UCSD-AML1 (cell line): Measurements from ENCODE around the gene HERC3.

Experiments
- DNase-seq: peaks from one replicate; lab custom pipeline; 2025; ENCODE audit not compliant: unreplicated experiment; lab: John Stamatoyannopoulos, UW

Gene HERC3

DNA sequence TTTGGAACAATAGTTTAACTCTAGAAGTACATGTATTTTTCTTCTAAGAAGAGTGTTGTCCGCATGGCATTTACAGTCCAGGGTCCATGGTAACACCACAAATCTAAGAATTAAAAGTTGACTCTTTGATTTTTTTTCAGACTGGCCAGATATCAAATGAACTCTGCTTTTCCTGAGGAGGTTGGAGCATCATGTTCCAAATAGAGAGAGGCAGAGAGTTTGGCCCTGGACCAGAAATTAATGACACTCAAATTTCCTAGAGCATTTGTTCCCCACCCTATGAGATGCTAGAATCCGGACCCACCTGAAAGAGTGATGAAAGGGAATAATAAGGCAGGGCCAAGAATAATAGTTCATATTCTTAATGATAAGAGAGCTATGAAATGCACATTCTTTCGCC lies 152.3 kb downstream of the HERC3 start:
- DNase-seq: no peak

DNA sequence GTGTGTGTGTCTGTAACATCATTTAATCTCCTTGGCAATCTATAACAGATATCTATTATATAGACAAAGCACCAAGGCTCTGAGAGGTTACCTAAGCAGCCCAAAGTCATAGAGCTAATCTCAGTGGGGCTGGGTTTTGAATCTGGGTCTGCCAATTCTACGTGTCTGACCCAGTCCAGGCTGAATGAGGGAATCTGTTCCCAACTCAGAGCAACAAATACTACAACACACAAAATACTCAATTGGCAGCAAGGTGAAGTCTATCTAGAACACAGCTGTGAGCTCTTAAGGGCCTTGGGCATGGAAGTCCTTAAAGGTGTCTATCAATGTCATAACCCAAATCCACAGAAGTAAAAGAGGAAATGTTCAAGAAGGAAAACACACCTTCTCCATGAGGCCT lies 152.9 kb downstream of the HERC3 start:
- no peak for DNase-seq

DNA sequence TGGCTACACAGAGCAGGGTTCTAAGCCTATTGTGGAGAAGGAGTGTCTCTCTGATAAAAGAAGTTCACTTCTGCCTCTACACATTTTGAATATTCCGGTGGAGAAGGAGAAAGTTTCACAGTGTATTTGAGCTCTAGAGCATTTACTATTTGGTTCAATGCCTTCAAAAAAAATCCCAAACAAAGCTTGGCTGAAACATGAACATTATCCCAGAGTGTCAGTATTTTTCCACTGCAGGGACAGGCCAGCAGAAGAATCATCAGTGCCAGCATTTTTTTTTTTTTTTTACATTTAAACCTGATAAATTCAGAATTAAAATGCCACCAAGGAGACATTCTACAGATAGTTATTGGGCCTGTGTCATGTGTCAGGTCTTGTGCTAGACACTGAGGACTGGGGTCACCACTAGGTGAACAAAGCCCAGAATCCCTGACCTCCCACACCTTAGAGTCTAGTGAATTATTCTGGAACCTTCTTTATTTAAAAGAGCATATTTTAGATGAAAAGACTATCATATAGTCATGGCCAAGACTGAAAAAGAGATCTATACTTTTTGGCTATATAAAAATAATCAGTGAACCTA lies 153.4 kb downstream of the HERC3 start:
- DNase-seq: no peak

DNA sequence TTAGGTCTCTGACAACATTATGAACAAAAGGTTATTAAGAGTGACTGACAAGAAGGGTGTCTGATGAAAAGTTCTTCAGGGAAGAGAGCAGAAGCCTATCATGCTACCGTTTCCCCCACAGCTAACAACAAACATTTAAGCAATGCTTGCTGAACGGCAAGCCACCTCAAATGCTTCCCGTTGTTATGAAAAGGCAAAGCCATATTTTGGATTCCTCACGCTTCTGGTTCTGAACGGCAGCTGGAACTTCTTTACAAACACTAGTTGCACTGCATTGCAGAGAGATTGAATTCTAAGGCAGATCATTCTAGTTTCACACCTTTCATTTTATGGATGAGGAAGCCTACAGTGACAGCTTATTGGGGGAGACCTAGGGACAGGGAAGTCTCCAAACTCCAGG lies 153.9 kb downstream of the HERC3 start:
- no peak for DNase-seq

DNA sequence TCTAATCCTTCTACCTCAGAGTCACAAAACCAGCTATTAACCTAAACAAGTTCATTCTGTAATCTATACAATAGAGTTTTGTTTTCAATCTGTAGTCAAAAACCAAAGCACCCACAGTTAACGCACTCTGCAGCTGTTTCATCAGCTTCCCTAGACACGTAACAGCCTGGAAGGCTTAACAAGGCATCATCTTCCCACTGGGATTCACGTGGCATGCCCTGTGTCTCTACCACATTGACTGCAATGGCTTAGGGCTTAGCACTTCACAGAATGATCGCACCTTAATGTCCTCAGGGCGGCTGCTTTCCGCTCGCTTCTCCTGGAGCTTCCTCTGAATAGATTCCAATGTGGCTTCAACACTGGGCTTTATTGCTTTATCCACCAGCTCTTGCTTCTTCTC lies 155.1 kb downstream of the HERC3 start:
- no peak for DNase-seq

DNA sequence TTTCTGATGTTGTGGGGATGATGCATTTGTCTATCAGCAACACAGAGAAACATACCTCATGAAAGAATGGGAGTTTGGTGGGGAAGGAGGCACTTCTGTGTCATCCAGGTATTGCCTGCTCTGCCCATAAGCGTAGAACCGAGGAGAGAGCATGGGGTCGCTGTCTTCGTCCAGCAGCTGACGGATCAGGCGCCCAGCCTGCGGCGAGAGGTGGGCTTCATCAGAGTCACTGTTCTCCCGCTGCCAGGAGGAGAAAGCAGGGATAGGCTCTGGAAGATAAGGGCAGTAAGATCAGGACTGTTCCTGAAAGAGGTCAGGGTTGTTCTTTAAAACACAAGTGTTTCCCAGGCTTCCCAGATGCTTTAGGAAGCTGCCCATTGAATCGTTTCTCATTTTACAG lies 158.1 kb downstream of the HERC3 start:
- DNase-seq: no peak

DNA sequence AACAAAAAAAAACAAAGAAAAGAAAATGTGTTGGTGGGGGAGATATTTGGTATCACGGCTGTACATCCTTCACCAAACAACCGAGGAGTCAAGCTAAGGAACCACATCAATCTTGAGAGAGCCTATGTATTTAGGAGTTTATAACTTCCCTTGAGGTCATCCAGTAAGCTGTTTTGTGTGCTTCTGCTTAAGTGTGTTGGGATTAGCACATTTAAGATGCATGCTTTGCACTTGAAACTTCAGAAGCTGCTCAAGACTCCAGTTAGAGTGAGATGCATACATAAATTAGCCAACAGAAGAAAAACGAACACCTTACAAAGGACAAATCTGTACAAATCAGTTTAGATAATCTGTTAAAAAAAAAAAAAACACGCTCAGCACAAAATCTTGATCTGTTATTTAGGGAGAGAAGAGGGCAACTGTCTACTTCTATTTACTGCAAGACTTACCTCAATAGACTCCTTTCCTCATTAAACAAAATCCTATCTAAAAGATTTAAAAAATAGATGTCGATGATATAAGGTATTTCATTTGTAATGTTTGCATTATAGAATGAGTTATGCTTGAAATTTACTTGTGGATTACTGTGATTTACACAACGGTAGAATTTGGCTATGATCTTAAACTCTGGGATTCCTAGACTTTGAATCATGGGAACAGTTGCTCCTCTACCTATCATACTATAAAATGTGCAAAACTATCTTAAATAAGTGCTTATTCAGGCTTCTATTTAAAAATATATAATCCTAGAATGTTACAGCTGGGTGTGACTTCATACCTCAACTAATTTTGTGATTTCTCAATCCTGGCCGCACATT lies 159.2 kb downstream of the HERC3 start:
- no peak for DNase-seq

DNA sequence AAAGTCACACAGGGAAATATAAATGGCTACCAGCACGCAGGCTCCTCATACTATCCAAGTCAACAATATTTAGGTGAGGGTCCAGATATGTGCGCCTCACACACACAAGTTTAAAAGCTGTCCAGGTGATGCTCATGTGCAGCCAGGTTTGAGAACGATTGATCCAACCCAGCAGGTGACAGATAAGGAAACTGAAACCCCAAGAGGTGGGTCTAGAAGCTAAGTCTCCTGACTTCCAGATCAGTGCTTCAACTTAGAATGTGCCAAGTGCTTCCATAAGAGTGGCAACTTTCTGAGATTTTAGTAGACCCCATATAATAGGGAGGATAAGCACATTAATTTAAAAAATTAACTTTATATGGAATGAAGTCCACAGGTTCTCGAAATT lies 159.8 kb downstream of the HERC3 start:
- DNase-seq: no peak

DNA sequence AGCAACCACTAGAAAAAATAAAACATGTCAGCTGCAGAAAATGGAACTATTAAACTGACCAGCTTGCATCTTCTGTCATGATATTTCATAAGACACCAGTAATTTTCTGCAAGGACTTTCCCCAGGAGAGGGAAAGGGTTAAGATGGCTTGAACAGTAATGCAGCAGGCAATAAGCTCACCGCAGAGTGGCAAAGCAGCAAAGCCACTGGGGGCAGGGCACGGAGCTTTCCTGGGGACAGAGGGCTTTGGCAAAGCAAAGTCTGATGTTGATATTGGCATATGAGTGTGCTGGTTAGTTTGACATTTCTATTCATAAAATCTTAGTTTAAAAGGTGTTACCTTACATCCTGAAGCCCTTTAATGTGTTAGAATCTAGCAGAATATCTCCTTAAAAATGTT lies 160.5 kb downstream of the HERC3 start:
- no peak for DNase-seq

DNA sequence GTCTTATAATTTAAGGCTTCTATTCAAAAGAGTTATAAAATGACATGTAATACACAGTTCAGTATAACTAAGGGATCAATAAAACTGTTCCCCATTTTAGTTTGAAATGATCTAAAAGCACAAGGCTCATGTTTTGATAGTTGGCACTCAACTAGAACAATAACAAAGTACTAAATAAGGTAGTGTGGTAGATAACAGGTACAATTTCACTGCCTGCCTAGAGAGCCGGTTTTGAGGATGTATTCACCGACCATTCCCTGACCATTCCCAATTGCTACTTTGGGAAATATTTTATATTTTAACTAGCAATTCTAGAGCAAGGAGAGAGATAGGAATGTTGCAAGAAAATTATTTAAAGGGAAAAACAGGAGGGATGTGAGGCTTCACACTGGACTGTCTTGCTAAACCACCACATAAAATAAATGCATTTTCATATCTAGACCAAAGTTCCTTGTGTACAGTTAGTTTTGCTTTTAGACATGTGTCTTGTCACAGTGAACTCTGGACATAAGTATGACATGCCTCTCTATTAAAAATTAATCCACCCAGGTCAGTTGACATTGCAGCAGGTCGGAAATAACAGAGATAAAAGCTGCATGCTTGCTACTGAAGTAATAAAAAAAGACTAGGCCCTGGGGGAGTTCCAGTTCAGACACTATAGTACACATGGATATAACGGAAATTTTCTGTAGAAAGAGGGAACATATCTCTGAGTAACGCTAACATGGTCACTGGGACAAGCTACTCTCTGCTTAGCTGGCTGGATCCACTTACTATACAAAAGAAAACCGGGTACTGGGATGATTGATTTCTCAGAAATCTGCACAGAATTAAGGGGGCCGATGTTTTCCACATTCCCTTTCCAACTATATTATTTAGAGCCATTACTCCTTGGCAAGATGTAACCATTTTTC lies 161.6 kb downstream of the HERC3 start:
- no peak for DNase-seq

DNA sequence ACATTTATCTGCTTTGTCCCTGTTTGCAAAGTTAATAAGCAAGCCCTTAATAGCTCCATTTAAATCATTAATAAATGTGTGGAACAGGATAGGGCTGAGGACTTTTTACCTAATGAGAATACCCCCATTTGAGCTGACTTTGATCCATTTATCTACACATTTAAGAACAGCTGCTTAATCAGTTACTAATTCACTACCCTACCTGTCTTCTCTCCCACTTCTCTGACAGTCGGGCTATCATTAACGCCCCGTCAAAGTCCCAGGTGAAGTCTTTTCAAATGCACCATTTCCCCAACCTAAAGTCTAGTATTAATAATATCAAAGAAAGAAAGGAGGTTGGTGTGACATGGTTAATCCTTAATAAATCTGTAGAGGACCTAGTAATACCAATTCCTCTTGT lies 162.5 kb downstream of the HERC3 start:
- no peak for DNase-seq

DNA sequence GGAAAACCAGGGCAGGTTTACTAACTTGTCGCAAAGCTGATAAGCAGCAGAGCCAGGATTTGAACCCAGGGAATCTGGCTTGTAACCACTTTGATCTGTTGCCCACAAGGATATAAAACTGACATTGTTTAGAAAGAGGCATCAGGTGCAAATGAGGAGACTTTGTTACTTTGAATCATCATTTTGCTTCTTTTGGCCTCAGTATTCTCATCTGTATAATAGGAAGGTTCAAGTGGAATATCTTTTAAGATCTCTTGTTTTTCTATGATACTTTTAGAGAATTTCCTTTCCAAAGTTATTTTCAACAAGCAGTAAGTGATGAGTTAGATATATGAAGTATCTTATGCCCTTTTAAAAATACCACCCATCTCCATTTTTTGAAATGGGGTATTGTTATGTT lies 163.2 kb downstream of the HERC3 start:
- DNase-seq: no peak

DNA sequence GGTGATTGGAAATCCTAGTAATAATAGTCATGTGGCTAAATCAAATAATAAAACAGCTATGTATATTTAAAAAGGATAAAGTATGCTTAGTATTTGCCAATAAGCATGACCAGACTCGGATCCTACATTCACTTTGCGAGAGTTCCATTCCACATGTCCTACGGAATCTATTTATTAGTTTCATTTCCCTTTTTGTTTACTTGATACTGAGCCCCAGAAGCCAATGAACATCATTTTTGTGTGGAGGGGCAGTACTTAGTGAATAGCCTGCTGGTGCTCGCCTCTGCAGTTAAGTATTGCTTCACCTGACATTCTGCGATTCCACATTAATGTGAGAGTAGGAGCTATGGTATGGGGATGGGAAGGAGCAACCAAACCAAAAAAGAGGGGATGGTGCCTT lies 163.9 kb downstream of the HERC3 start:
- no peak for DNase-seq

DNA sequence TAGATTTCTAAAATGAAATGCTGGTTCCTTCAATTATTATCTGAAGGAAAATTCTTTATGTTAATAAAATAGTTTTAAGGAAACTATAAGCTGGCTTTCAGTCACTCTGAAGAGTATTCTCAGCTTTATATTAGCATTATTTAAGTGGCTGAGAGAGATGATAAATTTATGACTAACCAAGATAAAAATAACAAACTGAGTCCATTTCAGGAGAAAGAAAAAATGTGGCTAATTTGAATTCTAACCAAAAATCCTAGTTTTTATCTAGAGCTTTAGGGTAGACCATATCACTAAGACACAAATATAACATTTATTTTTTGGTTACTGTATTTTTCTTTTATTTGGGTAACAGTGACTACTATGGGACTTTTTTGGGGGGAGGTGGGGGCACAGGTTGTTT lies 164.8 kb downstream of the HERC3 start:
- no peak for DNase-seq

DNA sequence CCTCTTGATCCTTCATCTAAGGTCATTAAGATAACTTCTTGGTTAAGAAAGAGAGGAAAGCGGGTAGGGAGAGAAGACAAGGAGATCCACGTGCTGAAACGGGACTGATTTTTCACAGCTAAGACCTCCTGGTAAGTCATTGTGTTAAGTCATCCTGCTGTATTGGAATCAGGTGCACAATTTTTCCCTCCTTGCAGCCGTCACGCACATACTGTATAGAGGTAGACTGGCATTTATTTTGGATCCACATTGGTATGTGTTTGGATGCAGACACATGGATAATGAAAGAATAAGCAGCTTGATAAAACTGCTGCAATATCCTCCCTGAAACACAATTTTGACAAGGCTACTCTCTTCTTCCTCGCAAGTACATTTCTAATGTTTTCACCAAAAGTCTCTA lies 165.5 kb downstream of the HERC3 start:
- DNase-seq: no peak
